Stromal cell of bone marrow (primary cell): Measurements from ENCODE around the gene ARHGEF4.
A peak's percentile ranks its signal among the peaks of the same experiment; 100 is the strongest.

ENCODE experiments used
- DNase-seq: peaks from one replicate; pipeline ENCODE4 v3.0.0-alpha.2; 2012; ENCODE audit warnings: low read depth

The ARHGEF4 gene

DNA sequence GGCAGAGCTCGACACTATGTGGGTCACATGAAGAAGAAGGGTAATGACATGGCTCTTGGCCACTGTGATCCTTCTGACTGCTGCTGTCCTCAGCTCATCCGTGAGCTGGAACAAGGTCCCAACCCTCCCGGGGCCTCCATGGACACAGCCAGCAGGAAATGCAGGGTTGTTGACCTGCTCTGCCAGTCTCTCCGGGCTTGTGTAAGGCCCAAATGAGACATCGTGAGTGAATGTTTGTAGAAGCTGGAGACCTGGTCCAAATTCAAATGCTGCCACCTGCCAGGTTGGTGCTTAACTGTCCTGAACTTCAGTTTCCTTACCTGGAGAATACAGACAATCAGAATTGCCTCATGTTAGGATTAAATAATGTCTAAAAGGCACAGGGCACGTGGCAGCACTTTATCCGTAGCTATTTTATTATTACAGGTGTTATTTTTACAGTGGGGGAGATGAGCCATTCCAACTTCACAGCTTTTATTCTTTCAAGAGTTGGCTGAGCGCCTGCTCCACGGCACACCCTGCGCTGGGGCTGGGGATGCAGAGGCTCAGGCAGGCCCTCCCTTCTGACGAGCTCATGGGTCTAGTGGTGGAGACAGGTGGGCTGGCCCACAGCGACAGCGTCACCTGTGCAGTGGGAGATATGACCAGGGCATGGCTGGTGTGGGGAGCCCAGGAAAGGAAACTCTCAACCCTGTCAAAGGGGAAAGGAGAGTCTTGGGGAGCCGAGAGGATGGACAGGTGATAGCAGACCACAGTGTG, 15.1 kb downstream of the ARHGEF4 start:
- no peak for DNase-seq

DNA sequence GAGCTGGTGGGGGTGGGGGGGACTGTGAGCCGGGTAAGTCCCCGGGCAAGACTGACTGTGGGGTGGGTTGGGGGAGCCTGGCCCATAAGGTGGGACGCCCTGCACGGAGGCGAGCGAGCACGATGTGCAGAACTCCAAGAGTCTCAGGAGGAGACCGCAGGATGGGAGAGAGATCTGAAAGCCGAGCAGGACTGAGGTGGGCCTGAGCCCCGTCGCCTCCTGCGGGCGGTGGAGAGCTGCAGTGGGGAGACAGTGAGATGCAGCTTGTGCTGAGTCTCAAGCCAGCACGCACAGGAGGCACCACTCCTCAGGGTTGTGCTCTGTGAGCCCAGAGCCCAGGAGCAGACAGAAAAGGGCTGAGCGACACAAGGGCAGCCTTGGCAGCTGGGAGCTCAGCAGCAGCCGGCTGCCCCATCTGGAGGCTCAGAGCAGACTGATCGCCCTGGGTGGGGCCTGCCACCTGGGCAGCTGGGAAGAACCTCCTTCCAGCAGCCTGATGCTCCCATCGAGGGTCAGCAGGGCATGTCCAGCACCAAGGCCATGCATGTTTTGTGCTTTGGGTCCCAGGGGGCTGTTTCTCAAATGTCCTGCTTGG, 15.9 kb downstream of the ARHGEF4 start:
- DNase-seq, result no peak

DNA sequence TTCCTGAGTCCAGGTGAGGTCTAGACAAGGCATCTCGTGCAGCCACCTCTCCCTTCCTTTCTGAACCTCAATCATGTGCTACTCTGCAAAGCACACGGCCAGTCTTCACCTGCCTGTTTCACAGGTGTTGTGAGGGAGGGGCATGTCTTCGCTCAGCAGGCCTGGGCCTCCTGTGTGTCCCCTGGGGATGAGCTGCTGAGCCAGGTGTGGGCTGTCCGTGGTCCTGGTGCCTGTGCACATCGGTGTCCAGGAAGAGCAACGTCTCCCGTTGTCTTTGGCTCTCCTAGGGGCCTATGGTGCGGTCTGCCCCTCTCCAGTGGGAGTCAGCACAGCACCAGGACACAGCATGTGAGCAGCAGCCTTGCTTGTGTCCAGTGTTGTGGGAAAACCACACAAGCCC, 16.7 kb downstream of the ARHGEF4 start:
- no peak for DNase-seq

DNA sequence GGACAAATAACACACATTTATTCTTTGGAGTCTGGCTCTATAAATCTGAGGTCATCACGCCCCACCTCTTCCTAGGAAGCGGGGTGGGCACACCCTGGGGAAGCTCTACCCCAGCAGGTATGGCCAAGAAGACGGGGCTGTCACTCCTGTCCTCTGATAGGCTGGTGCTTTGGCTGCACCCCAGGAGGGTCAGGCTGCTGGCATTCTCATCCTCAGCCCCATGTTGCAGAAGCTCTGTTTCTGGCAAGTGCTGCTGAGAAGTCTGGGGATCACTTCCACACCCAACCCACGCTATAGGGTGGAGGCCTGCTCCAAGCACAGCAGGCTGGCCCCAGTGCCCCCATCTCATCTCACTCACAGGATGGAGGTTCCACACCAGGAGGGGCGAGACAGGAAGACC, 17.6 kb downstream of the ARHGEF4 start:
- no peak for DNase-seq

DNA sequence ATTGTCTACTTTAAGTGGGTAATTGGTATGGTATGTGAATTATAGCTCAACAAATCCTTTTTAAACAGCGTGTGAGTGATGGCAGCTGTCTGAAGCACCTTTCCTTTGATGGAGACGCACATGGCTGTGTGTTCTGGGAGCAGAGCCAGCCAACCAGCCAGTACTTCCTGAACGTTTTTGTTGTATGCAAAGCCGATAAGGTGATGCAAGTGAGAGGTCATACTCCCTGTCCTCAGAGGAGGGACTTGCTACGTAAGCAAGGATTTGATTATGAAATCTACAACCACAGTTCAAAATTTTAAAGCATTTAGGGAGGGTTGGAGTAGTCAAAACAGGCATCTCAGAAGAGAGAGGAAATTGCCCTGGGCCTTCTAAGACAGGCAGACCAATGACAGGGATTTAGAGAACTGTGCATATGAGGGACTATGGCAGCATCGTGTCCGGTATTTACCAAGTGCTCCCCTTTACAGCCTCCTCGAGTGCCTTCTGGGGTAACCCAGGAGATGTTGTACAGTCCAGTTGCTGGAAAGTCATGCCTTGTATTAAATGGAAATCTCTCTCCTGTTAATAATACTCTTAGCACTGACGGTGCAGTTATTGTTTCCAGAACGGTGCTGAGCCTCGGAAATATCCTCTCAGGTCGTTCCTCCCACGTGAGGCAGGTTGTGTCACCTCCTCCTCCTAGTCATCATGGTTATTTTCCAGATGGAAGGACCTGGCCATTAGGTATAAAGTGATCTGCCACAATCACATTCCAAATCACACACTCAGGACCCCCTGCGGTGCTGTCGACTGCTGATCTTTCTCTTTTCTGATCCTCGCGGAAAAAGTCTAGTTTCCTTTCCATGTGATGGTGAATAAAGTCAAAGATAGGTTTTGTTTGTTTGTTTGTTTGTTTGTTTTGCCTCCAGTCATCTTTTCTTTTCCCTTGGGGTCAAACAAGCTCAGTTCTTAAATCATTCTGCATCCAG, 28.4 kb downstream of the ARHGEF4 start:
- DNase-seq, result peak; percentile 17

DNA sequence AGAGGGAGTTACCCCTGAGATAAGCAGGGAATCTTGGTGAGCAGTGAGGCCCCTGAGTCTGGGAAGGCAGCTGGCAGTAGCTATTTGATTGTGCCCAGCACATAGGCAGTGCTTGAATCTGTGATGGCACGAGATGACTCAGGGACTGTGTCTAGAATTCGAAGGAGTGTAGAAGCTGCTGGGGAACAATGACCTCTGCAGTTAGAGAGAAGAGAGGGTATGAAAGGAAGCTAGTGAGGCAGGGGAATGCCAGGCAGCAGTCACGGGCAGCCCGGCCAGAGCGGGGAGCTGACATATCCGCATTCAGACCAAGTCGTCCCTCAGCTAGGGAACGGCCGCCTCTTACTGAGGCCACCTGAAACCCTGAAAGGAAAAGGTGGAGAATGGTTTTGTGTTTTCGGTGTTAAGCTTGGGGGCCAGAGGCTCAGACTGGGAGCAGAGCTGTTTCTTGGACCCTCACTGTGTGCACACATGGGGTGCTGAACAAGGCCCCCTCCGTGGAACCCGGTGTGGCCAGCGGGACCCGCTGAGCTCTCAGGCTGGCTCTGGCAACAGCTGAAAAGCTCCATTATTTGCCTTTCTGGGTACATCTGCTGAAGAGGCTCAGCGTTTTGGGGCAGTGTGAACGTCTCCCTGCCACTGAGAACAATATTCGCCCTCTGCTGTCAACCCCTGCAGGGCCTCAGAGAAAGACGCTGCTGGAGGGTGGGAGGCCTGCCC, 32.9 kb downstream of the ARHGEF4 start:
- no peak for DNase-seq

DNA sequence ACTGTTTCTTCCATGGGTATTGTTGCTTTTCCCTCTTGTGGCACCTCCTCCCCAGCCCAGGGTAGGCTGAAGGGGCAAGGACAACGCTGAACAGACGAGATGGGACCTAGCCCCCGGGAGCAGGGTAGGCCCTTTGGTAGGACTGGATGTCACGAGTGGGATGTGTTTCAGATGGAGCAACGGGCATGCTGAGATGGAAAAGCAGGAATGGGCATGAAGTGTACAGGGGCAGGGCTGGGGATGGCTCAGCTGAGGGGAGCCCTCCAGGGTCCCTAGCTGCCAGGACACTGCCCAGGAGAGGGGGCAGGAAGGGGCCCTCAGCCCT, 33.4 kb downstream of the ARHGEF4 start:
- DNase-seq, result no peak

DNA sequence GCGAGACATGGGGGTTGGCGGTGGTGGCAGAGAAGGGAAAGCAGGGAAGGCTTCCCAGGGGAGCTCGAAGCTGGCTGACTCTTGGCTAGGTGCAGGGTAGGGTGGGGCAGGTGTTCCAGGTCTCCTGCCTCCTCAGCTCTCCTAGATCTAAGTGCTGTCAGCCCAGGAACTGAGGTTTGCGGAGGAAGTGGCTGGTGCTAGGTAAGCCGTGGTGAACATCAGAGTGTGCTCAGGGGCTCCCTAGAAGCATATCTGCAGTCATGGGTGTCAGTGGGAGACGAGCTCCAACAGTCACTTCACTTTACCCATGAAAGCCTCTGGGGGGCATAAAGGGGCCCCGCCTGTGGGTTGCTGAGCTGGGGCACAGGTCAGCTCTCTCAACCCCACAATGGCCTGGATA, 34.1 kb downstream of the ARHGEF4 start:
- DNase-seq, result no peak

DNA sequence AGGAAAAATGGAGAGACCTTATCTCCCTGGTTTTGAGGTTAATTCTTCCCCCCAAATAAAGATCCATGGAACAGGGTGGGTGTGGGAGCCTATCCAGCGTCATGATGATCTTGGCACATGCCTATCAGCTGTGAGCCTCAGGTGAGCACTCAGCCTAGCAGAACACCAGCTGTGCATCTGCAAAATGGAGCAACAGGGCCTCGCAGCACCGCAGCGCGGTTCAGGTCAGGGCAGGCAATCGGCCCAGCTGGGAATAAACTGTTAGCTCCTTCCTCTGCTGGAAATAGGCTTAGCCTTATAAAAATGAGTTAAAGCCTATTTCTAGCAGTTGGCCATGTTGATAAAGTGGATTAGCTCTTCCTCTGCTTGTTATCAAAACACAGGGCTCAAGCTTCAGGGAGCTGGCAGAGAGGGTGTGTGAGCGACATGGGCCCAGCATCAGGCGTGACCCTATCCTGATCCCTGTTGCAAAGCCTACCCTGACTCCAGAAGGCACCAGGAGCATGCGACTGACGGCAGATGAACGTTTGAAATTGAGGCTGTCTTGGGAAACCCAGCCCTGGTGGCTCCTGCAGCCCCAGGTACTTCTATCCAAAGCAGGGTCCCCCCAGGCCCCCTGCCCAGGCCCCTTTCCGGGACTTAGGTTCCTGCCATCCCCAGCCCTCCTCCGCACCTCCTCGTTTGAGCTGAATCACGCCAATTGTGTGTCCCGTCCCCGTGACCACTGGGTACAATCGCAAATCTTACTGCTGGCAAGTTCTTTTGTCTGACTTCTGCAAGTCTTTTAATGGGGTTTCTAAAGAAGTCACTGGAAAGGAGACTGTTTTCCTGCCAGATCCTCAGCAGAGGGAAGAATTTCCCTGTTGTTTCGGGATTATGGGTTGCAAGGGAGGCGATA, 35.4 kb downstream of the ARHGEF4 start:
- DNase-seq, result no peak

DNA sequence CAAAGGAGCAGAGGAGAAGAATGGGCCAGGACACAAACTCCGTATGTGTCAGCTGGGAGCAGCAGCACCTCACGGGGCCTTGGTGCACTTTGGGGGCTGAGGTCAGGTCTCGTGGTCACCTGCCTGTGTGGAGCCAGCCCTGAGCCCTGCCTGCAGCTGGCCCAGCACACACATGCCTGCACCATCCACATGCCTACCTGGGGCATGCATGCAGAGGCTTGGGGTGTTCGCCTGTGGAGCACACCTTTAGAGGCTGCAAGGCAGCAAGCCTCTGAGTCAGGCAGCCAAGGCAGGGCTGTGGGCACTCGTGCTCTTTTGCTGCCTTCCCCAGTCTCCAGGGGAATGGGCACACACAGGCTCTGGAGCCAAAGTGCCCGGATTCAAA, 36.0 kb downstream of the ARHGEF4 start:
- no peak for DNase-seq

DNA sequence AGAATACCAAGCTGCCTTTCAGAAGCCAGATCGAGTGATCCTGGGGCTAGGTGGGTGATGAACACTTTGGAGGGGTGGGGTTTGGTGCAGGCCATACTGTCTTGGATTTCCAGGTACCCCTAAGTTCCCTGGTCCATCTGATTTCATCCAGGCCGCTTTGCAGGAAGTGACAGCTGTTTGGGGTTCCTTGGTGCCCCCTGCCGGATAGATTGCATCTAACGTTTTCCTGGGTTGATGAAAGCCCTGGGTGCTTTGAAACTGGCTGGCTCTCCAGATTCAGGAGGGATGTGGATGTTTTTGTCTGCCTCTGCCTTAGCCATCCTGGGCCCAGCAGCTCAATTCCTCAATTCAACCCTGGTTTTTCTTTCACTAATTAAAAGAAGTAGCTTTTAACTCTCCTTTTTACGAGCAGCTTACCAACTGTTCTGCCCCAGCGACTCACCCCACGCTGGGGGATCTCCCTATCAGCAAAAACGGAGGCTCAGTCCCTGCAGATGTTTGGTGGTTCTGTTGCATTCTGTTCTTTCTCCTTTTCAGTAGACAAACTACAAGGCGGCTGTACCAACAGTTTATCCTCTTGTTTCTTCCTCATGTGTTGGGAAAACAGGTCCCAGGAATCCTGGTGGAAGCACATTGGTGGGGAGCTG, 37.1 kb downstream of the ARHGEF4 start:
- DNase-seq, result peak; percentile 52

DNA sequence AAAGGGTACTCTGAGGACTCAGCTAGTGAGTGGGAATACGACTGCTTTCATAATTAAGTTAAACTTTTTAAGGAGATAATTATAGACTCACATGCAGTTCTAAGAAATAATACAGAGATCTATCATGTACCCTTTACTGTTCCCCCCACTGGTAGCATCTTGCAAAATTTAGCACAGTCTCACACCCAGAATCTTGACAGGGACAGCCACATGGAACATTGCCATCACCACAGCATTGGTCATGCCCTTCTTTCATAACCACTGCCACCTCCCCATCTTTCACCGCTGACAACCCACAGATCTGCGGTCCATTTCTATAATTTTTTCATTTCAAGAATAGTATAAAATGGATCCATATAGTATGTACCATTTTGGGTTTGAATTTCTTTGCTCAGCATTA, 37.8 kb downstream of the ARHGEF4 start:
- no peak for DNase-seq

DNA sequence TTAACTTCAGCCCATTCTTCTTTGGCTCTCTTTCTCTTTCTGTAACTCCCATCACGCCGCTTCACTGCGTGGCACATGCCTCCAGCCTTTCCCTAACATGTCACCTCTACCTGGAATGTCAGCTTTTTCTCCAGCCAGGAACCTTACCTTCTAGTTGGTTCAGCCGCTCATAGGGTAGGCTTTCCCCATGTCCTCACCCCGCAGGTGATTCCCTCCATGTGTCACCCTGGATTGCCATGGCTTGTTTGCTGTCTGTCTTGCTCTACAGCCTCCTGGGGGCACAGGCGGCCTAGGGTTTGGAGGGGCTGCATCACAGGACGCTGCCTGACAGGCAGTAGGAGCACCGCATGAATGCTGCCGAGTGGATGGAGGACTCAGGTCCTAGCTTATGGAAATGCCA, 39.2 kb downstream of the ARHGEF4 start:
- no peak for DNase-seq

DNA sequence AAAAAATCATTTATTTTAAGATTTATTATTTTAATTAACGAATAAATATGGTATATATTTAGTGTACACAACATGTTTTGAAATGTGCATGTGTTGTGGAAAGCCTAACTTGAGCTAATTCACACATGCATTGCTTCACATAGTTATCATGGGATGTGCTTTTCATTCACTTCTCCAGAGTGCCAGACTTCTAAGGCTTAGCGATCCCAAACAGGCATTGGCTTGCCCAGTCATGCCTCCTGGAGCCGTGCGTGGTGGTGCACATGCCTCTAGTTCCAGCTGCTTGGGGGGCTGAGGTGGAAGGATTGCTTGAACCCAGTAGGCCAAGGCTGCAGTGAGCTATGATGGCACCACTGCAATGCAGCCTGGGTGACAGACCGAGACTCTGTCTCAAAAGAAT, 40.5 kb downstream of the ARHGEF4 start:
- DNase-seq, result no peak

DNA sequence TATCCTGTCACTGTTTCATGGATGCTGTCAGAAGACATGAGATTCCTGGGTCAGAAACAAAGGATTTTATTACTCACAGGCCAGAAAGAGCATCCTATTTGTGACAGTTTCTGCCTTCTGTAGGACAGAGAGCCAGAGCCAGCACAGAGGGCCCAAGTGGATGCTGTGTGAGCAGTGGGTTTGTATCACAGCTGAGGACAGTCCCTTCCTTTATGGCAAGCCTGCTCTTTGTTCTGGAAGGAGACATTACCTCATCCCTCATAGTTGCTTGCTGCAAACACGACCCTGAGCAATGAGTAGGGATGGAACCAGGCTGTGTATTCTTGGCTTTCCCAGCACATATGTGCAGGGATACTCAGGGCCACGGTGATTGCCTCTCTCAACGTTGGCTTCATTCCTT, 41.6 kb downstream of the ARHGEF4 start:
- no peak for DNase-seq

DNA sequence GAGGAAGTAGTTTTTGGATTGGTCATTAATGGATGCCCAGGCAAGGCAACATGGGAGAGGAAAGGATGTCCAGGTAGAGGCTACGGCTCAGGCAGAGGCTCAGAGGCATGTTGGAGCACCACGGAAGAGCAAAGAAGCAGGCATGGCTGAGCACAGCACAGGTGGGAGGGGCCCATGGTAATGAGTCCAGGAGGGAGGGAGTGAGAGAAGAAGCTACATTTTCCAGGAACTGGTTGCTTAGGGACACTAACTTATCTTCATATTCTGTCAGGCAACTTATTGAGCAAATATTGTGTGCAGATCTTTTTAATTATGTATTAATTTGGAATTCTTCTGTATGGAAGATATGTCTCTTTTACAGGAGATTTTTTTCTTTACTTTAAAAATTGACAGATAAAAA, 42.2 kb downstream of the ARHGEF4 start:
- DNase-seq, result no peak

DNA sequence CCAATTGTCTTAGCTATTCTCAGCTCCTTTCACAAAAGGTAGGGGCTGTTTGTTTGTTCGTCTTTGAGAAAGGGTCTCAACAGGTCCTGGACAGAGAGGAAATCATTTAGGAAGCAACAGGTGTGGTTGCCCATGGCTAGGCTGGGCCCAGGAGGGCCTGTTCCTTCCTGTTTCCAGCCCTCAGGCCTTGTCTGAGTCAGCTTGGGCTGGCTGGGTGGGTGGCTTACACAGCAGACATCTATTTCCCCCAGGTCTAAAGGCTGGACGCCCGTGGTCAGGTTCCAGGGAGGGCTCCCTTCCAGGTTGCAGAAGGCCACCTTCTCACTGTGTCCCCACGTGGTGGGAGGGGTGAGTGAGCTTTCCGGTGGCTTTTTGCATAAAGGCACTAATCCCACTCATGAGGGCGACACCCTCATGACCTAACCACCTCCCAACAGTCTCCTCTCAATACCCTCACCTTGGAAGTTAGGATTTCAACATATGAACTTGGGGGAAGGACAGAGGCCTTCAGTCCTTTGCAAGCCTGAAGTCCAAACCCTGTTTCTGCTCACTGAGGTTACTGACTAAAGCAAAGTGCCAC, 45.5 kb downstream of the ARHGEF4 start:
- no peak for DNase-seq

DNA sequence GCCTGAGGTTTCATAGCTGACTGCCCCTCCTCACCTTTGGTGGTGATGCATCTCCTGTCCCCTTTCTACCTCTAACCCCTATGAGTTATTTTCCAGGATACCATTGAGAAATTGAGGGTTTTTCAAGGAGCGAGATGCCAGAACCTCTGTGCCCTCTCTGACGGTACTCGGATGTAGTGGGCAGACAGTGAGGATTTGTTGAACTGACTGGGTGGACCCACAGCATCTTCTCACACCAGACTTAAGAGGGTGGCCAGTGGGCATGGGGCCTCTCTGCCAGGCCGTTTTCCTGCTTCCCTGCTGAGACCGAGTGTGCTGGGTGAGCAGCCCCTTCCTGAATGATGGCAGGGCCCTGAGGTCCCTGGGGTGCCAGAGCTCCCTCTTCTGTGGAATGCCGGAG, 46.3 kb downstream of the ARHGEF4 start:
- no peak for DNase-seq

DNA sequence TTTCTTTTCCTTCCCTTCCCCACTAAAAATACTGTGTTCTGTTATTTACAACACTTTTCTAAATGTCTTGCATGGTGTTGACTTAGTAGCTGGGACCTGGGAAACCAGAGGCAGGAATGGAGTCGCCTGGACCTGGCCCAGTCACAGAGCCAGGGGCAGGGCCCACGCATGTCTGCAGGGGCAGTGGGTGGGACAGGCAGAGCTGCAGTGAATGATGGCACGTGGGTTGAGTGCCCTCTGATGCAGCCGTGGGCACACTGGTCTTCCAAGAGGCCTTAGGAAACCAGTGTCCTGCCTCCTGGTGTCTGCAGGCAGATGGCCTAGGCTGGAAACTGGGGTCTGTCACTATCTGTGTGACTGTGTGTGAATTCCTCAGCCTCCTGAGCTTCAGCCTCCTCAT, 46.8 kb downstream of the ARHGEF4 start:
- no peak for DNase-seq

DNA sequence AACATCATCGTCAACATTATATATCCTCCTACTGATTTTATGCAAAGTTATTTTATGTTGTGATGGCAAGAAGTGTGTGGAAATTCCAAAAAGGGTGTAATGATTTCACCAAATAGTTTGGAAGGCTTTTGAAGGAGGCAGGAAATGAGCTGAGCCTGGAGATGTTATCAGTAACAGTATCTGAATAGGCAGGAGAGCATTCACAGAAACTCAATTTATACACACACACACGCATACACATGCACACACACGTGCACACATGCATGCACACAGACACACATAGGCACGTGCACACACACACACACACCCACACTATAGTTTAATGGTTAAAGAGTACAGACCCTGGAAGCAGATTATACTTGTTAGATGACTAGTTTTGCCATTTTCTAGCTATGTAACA, 47.3 kb downstream of the ARHGEF4 start:
- no peak for DNase-seq

DNA sequence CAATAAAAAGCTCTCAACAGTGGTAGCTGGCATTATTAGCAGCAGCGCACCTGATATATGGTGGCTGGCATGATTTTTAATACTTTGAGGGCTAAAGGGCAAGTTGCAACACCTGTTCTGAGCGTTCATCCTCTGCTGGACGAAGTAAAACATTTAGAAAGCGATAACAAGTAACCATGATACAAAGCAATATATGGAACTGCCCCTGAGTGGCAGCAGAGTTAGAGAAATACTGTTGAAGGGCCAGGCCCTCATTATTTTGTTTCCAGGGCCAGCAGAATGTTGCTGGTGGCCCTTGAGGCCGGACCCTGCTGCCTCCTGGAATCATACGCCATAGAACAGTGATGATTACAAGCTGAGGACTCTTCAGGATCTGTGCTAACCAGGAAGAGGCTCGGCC, 47.8 kb downstream of the ARHGEF4 start:
- DNase-seq, result no peak
